Panc1 (cell line): ENCODE results near the gene FCER1A.

Experiments used
- POLR2AphosphoS5 ChIP-seq: IDR thresholded peaks from 2 replicates; pipeline ENCODE4 v1.6.1; 2012; ENCODE audit warnings: mild to moderate bottlenecking, low read depth, low read length, moderate library complexity
- TF ChIP-seq, protein P1 (sequence below): fragments of 450-650 bp; IDR thresholded peaks from 2 replicates; pipeline ENCODE4 v1.5.1; 2017; ENCODE audit warnings: mild to moderate bottlenecking
- TF ChIP-seq, protein P2 (sequence below), 2 experiments: IDR thresholded peaks; 2 replicates each; pipeline ENCODE4 v1.6.1; 2011 to 2012; ENCODE audit warnings: low read depth in 2 of 2, control low read depth in 1 of 2, low read length in 1 of 2, mild to moderate bottlenecking in 1 of 2, moderate library complexity in 1 of 2; ENCODE audit not compliant: insufficient read depth in 1 of 2

DNA sequence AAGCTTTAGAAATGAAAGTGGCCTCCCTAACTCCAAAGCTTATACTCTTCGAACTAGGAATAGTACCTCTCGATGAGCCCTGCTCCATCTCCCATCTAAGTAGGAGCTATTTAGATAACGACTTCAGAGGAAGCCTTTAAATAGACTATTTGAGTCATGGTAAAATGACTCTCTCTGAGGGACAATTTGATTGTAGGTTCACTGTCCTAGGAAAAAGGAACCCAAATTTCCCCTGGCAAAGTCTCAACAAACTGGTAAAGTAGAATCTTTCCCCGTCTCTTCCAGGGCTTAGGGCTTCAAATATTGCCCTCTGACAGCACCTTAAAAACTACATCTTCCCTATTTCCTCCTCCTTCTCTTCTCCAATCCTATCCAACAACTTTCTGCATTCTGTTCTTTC is 2.0 kb upstream of the FCER1A start:
- TF ChIP-seq, protein P1, sequence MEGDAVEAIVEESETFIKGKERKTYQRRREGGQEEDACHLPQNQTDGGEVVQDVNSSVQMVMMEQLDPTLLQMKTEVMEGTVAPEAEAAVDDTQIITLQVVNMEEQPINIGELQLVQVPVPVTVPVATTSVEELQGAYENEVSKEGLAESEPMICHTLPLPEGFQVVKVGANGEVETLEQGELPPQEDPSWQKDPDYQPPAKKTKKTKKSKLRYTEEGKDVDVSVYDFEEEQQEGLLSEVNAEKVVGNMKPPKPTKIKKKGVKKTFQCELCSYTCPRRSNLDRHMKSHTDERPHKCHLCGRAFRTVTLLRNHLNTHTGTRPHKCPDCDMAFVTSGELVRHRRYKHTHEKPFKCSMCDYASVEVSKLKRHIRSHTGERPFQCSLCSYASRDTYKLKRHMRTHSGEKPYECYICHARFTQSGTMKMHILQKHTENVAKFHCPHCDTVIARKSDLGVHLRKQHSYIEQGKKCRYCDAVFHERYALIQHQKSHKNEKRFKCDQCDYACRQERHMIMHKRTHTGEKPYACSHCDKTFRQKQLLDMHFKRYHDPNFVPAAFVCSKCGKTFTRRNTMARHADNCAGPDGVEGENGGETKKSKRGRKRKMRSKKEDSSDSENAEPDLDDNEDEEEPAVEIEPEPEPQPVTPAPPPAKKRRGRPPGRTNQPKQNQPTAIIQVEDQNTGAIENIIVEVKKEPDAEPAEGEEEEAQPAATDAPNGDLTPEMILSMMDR = no peak
- TF ChIP-seq POLR2AphosphoS5 = no peak
- TF ChIP-seq, protein P2, sequence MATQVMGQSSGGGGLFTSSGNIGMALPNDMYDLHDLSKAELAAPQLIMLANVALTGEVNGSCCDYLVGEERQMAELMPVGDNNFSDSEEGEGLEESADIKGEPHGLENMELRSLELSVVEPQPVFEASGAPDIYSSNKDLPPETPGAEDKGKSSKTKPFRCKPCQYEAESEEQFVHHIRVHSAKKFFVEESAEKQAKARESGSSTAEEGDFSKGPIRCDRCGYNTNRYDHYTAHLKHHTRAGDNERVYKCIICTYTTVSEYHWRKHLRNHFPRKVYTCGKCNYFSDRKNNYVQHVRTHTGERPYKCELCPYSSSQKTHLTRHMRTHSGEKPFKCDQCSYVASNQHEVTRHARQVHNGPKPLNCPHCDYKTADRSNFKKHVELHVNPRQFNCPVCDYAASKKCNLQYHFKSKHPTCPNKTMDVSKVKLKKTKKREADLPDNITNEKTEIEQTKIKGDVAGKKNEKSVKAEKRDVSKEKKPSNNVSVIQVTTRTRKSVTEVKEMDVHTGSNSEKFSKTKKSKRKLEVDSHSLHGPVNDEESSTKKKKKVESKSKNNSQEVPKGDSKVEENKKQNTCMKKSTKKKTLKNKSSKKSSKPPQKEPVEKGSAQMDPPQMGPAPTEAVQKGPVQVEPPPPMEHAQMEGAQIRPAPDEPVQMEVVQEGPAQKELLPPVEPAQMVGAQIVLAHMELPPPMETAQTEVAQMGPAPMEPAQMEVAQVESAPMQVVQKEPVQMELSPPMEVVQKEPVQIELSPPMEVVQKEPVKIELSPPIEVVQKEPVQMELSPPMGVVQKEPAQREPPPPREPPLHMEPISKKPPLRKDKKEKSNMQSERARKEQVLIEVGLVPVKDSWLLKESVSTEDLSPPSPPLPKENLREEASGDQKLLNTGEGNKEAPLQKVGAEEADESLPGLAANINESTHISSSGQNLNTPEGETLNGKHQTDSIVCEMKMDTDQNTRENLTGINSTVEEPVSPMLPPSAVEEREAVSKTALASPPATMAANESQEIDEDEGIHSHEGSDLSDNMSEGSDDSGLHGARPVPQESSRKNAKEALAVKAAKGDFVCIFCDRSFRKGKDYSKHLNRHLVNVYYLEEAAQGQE (IDR thresholded peaks at IDR 0.05; ENCODE audit: insufficient read depth in 1 of 2, low read depth in 2 of 2, low read length in 1 of 2) = no peak
